ENCODE results near the gene PTTG1IP. TPM values are rescaled to one million over a fixed set of nuclear protein-coding genes. Genes with fewer than 3 reads are reported as not detected.

Gene PTTG1IP
- total and polyA plus RNA-seq, 2 of the 13 experiments (the other 11 are each of a cell fraction or from before 2014, with no cell fraction given), result 161 to 700 TPM

- TF ChIP-seq ADNP (CRISPR knock-in tag; IDR thresholded peaks at IDR 0.05), result no peak
- 0 out of 2 replicates have a peak, but pooled peaks have one; percentile 28 for TF ChIP-seq PPARG (CRISPR knock-in tag; conservative IDR thresholded peaks at IDR 0.05)
- TF ChIP-seq ZNF614 (CRISPR knock-in tag; IDR thresholded peaks at IDR 0.05; ENCODE audit: borderline replicate concordance), result 0 out of 2 replicates have a peak, but pooled peaks have one; percentile 15
- TF ChIP-seq RBM22 (optimal IDR thresholded peaks at IDR 0.05; ENCODE audit: low read length), result no peak
- TF ChIP-seq ZMYM4 (CRISPR knock-in tag; IDR thresholded peaks at IDR 0.05), result peak; percentile 24; the same call in 1 of the 2 replicates
- TF ChIP-seq TBX2 (CRISPR knock-in tag; IDR thresholded peaks at IDR 0.05; ENCODE audit: borderline replicate concordance), result peak; percentile 39
- TF ChIP-seq DR1 (CRISPR knock-in tag; IDR thresholded peaks at IDR 0.05), result 0 out of 2 replicates have a peak, but pooled peaks have one; percentile 36
- TF ChIP-seq DNMT1 (CRISPR knock-in tag; IDR thresholded peaks at IDR 0.05), result no peak
- no peak for TF ChIP-seq FOXP1 (IDR thresholded peaks at IDR 0.05)
- no peak for TF ChIP-seq FOXP1 (CRISPR knock-in tag; IDR thresholded peaks at IDR 0.05)
- TF ChIP-seq ZNF607 (CRISPR knock-in tag; IDR thresholded peaks at IDR 0.05; ENCODE audit: borderline replicate concordance), result peak; percentile 59; the same call in 1 of the 2 replicates
- 0 out of 2 replicates have a peak, but pooled peaks have one; percentile 26 for TF ChIP-seq ZNF567 (CRISPR knock-in tag; IDR thresholded peaks at IDR 0.05; ENCODE audit: borderline replicate concordance)
- no peak for TF ChIP-seq SNAPC4 (CRISPR knock-in tag; IDR thresholded peaks at IDR 0.05)
- TF ChIP-seq ZBTB8A (CRISPR knock-in tag; IDR thresholded peaks at IDR 0.05; ENCODE audit: borderline replicate concordance, low read depth), result no peak
- TF ChIP-seq FOXA3 (CRISPR knock-in tag; IDR thresholded peaks at IDR 0.05), result no peak; the same call in 1 of the 2 replicates
- 0 out of 2 replicates have a peak, but pooled peaks have one; percentile 2 for TF ChIP-seq RARA (CRISPR knock-in tag; IDR thresholded peaks at IDR 0.05)
- TF ChIP-seq PRDM15 (CRISPR knock-in tag; IDR thresholded peaks at IDR 0.05), result no peak
- peak; percentile 58; the same call in 1 of the 2 replicates for TF ChIP-seq PAX8 (CRISPR knock-in tag; IDR thresholded peaks at IDR 0.05; ENCODE audit: borderline replicate concordance)
- TF ChIP-seq ZBTB7B (CRISPR knock-in tag; IDR thresholded peaks at IDR 0.05), result peak; percentile 94
- no peak for TF ChIP-seq ATF3 (CRISPR knock-in tag; IDR thresholded peaks at IDR 0.05)
- peak; percentile 69; the same call in 1 of the 2 replicates for TF ChIP-seq KDM2A (CRISPR knock-in tag; IDR thresholded peaks at IDR 0.05; ENCODE audit: borderline replicate concordance, low read depth)
Observed at GRCh38 chr21:44911384-44912157, 38.1 kb upstream of the PTTG1IP start (continued).

Measured in HepG2 (cell line).